Dedifferentiated amniotic fluid mesenchymal stem cell (primary cell): Measurements from ENCODE around the gene NDUFB10.
"Not testable (repeated sequence)": the region's sequence is repeated elsewhere in the genome, so short reads cannot be mapped to it uniquely, and the experiment has no call there.

ENCODE experiments used
- DNase-seq: peaks from one replicate; pipeline ENCODE4 v3.0.0-alpha.2; 2016; ENCODE audit errors: extremely low spot score

Gene NDUFB10

GRCh38 chr16:1924095-1924494, 35.2 kb upstream of the NDUFB10 start:
- DNase-seq: no peak

GRCh38 chr16:1926271-1926670, 33.1 kb upstream of the NDUFB10 start:
- DNase-seq: no peak

- DNase-seq: no peak
Measured at GRCh38 chr16:1929105-1929504, 30.2 kb upstream of the NDUFB10 start.

GRCh38 chr16:1929578-1930337, 29.6 kb upstream of the NDUFB10 start:
- peak; percentile 68 for DNase-seq

- DNase-seq: no peak
Measured at GRCh38 chr16:1930338-1930720, 29.0 kb upstream of the NDUFB10 start.

GRCh38 chr16:1932050-1933028, 27.0 kb upstream of the NDUFB10 start:
- DNase-seq: no peak

- no peak for DNase-seq
Measured at GRCh38 chr16:1933097-1933661, 26.2 kb upstream of the NDUFB10 start.

- no peak for DNase-seq
Measured at GRCh38 chr16:1936945-1937479, 22.3 kb upstream of the NDUFB10 start.

- no peak for DNase-seq
Measured at GRCh38 chr16:1938316-1938715, 21.0 kb upstream of the NDUFB10 start.

GRCh38 chr16:1938910-1939309, 20.4 kb upstream of the NDUFB10 start:
- no peak for DNase-seq

- DNase-seq: not testable (repeated sequence)
Measured at GRCh38 chr16:1939833-1940232, 19.5 kb upstream of the NDUFB10 start.

- no peak for DNase-seq
Measured at GRCh38 chr16:1940273-1941161, 18.8 kb upstream of the NDUFB10 start.

- no peak for DNase-seq
Measured at GRCh38 chr16:1941162-1942046, 17.9 kb upstream of the NDUFB10 start.

GRCh38 chr16:1942047-1942809, 17.1 kb upstream of the NDUFB10 start:
- DNase-seq: no peak

- DNase-seq: peak; percentile 98
Measured at GRCh38 chr16:1942810-1943726, 16.3 kb upstream of the NDUFB10 start, which contains the start of gene MSRB1. Gene MSRB1 (minus strand): TSS chr16:1943199. CDS start chr16:1943156, 43 bp downstream.

GRCh38 chr16:1944612-1945199, 14.6 kb upstream of the NDUFB10 start:
- DNase-seq: no peak

GRCh38 chr16:1945559-1946391, 13.6 kb upstream of the NDUFB10 start:
- DNase-seq: no peak
